HCEC 1CT (cell line): Measurements from ENCODE around the gene HOXA13.

ENCODE experiments used
- DNase-seq: peaks from one replicate; pipeline ENCODE4 v3.0.0-alpha.2; 2017

The HOXA13 gene

GRCh38 chr7:27169658-27170425, 30.0 kb downstream of the HOXA13 start:
- peak; percentile 58 for DNase-seq

- DNase-seq = peak; percentile 74
These were observed 31.5 kb downstream of the HOXA13 start for GRCh38 chr7:27168265-27168947.

GRCh38 chr7:27167916-27168264, 32.0 kb downstream of the HOXA13 start:
- peak; percentile 84 for DNase-seq

GRCh38 chr7:27166531-27167505, 33.1 kb downstream of the HOXA13 start:
- peak; percentile 75 for DNase-seq

GRCh38 chr7:27165996-27166530, 33.8 kb downstream of the HOXA13 start:
- peak; percentile 52 for DNase-seq

GRCh38 chr7:27165089-27165995, 34.5 kb downstream of the HOXA13 start, which contains the start of gene HOXA9:
HOXA9 (minus strand) TSS chr7:27165537; CDS start chr7:27165457, 80 bp downstream.
- DNase-seq = peak; percentile 95

GRCh38 chr7:27164367-27165088, 35.4 kb downstream of the HOXA13 start:
- peak; percentile 51 for DNase-seq

GRCh38 chr7:27164045-27164366, 35.9 kb downstream of the HOXA13 start:
- peak; percentile 17 for DNase-seq

- peak; percentile 38 for DNase-seq
These were observed 36.4 kb downstream of the HOXA13 start for GRCh38 chr7:27163288-27164044.

- peak; percentile 23 for DNase-seq
These were observed 37.2 kb downstream of the HOXA13 start for GRCh38 chr7:27162561-27163287.

- peak; percentile 49 for DNase-seq
These were observed 38.0 kb downstream of the HOXA13 start for GRCh38 chr7:27161721-27162560.

- DNase-seq = peak; percentile 33
These were observed 38.6 kb downstream of the HOXA13 start for GRCh38 chr7:27161214-27161720.

- peak; percentile 80 for DNase-seq
These were observed 39.2 kb downstream of the HOXA13 start for GRCh38 chr7:27160546-27161213.

GRCh38 chr7:27160145-27160545, 39.7 kb downstream of the HOXA13 start:
- DNase-seq = no peak

GRCh38 chr7:27159266-27160144, 40.4 kb downstream of the HOXA13 start:
- no peak for DNase-seq

GRCh38 chr7:27158436-27159265, 41.2 kb downstream of the HOXA13 start:
- DNase-seq = no peak
